WTC11 (cell line): ENCODE measurements around the gene KRTAP20-4.

ENCODE experiments used
- CTCF ChIP-seq: fragments of 200-600 bp; IDR thresholded peaks from 2 replicates; pipeline ENCODE4 v1.8.0; 2022; ENCODE audit warnings: antibody characterized with exemption
- ELF4 ChIP-seq: sonication (generic); formaldehyde crosslinking; IDR thresholded peaks from 2 replicates; pipeline ENCODE4 v1.8.1; 2022; ENCODE audit warnings: low read depth, mild to moderate bottlenecking, moderate library complexity, missing genetic modification reagents
- IRF2 ChIP-seq: sonication (generic); formaldehyde crosslinking; IDR thresholded peaks from 2 replicates; pipeline ENCODE4 v1.8.0; 2022; ENCODE audit warnings: low read depth, missing genetic modification reagents, borderline replicate concordance
- MYBL2 ChIP-seq: sonication (generic); formaldehyde crosslinking; IDR thresholded peaks from 2 replicates; pipeline ENCODE4 v1.8.1; 2023; ENCODE audit warnings: mild to moderate bottlenecking, moderate library complexity, missing genetic modification reagents
- SP1 ChIP-seq: sonication (generic); formaldehyde crosslinking; conservative IDR thresholded peaks from 2 replicates; pipeline ENCODE4 v1.8.1; 2022; ENCODE audit warnings: missing genetic modification reagents

- no peak for TF ChIP-seq CTCF
- no peak for TF ChIP-seq SP1 (CRISPR knock-in tag)
- no peak for TF ChIP-seq MYBL2
- no peak for TF ChIP-seq ELF4 (CRISPR knock-in tag)
- no peak for TF ChIP-seq IRF2 (CRISPR knock-in tag)
Observed at GRCh38 chr21:30638686-30639085, 18.3 kb downstream of the KRTAP20-4 start.
